GM18909 (cell line): ENCODE results near the gene ANKFN1.
A peak's percentile ranks its signal among the peaks of the same experiment; 100 is the strongest.

Source experiments
- ATAC-seq: cut with Tn5 transposase; IDR thresholded peaks from one replicate; pipeline ENCODE4 v1.9.1; 2021; ENCODE audit warnings: mild to moderate bottlenecking; ENCODE audit not compliant: unreplicated experiment, poor library complexity

ANKFN1 gene

GRCh38 chr17:56478836-56479447 is 325.7 kb downstream of the ANKFN1 start:
- ATAC-seq: peak; percentile 47

- ATAC-seq: no peak
Measured at GRCh38 chr17:56480501-56480900, 327.2 kb downstream of the ANKFN1 start.

- ATAC-seq: no peak
Measured at GRCh38 chr17:56481659-56482058, 328.4 kb downstream of the ANKFN1 start.

GRCh38 chr17:56482229-56482628 is 329.0 kb downstream of the ANKFN1 start:
- ATAC-seq: no peak

GRCh38 chr17:56486732-56487131 is 333.5 kb downstream of the ANKFN1 start:
- ATAC-seq: no peak

- no peak for ATAC-seq
Measured at GRCh38 chr17:56488800-56489199, 335.5 kb downstream of the ANKFN1 start.

- no peak for ATAC-seq
Measured at GRCh38 chr17:56489980-56490379, 336.7 kb downstream of the ANKFN1 start.

- no peak for ATAC-seq
Measured at GRCh38 chr17:56495556-56495955, 342.3 kb downstream of the ANKFN1 start.

GRCh38 chr17:56497132-56497531 is 343.9 kb downstream of the ANKFN1 start:
- no peak for ATAC-seq

- no peak for ATAC-seq
Measured at GRCh38 chr17:56499799-56500388, 346.6 kb downstream of the ANKFN1 start.

- ATAC-seq: no peak
Measured at GRCh38 chr17:56502120-56502654, 348.9 kb downstream of the ANKFN1 start.

GRCh38 chr17:56505154-56505756 is 352.0 kb downstream of the ANKFN1 start:
- no peak for ATAC-seq

GRCh38 chr17:56506349-56506748 is 353.1 kb downstream of the ANKFN1 start:
- ATAC-seq: no peak

GRCh38 chr17:56510554-56511342 is 357.5 kb downstream of the ANKFN1 start:
- no peak for ATAC-seq

- ATAC-seq: no peak
Measured at GRCh38 chr17:56514264-56514663, 361.0 kb downstream of the ANKFN1 start.

- no peak for ATAC-seq
Measured at GRCh38 chr17:56514899-56515298, 361.6 kb downstream of the ANKFN1 start.

- no peak for ATAC-seq
Measured at GRCh38 chr17:56521414-56522141, 368.3 kb downstream of the ANKFN1 start.

GRCh38 chr17:56523042-56523441 is 369.8 kb downstream of the ANKFN1 start:
- ATAC-seq: no peak

- ATAC-seq: no peak
Measured at GRCh38 chr17:56528696-56529095, 375.4 kb downstream of the ANKFN1 start.

- no peak for ATAC-seq
Measured at GRCh38 chr17:56532926-56533325, 379.7 kb downstream of the ANKFN1 start.
